Lower leg skin (tissue), 4 donors: ENCODE results near the gene MRPL16. TPM values are rescaled to one million over a fixed set of nuclear protein-coding genes. Genes with fewer than 3 reads are reported as not detected.
"Not testable (repeated sequence)": the region's sequence is repeated elsewhere in the genome, so short reads cannot be mapped to it uniquely, and the experiment has no call there.

Source experiments
- DNase-seq, 2 donors: peaks; one replicate each; pipeline ENCODE4 v3.0.0-alpha.2; 2019; ENCODE audit warnings: low spot score in 2 of 2
- H3K4me3 ChIP-seq: fragments of 200-600 bp; sonication (generic); 2 replicates; pipeline ENCODE4 v1.5.1; 2017; ENCODE audit warnings: mild to moderate bottlenecking, low read depth; ENCODE audit not compliant: poor library complexity, severe bottlenecking
- CTCF ChIP-seq, 3 donors: fragments of 450-650 bp; IDR thresholded peaks; one replicate each; pipeline ENCODE4 v1.5.1; 2016; ENCODE audit warnings: antibody characterized with exemption in 3 of 3, mild to moderate bottlenecking in 3 of 3, moderate library complexity in 2 of 3
- POLR2A ChIP-seq, 2 donors: fragments of 450-650 bp; IDR thresholded peaks; one replicate each; pipeline ENCODE4 v1.6.1; 2016 to 2017; ENCODE audit warnings: antibody characterized with exemption in 2 of 2, mild to moderate bottlenecking in 1 of 2, moderate library complexity in 1 of 2
- WGBS, 2 donors: methylation state at CpG; one replicate each; pipeline ENCODE4 v1.1.5; 2018; 5-methylcytosine and 5-hydroxymethylcytosine counted together
- intact Hi-C: fragments of 100-400 bp; cut with DNase I; formaldehyde crosslinking; loops from one replicate; pipeline ENCODE4 v1.15.0; 2023; ENCODE audit warnings: low total_unique reads
- total RNA-seq, 4 donors: library from RNA; depleted of rRNA; stranded (reverse); fragments of >200 nt; gene quantifications; one replicate each; pipeline ENCODE4 v1.1.0, GENCODE V29; 2016

MRPL16 gene
- total RNA-seq, 4 donors from 2014 or later, result 21.4 to 35.6 (median 28.8) TPM

GRCh38 chr11:59794417-59794816 is 16.2 kb downstream of the MRPL16 start:
- intact Hi-C loops, result no loop called here
- 78 to 90% methylated on average over 3 of the region's 3 CpGs for WGBS, 2 donors
- DNase-seq, result no peak
- no peak overlapping the region for H3K4me3 ChIP-seq
- no peak for TF ChIP-seq CTCF (IDR thresholded peaks at IDR 0.05)
- no peak for TF ChIP-seq POLR2A (IDR thresholded peaks at IDR 0.05)

- DNase-seq, result no peak
- no peak overlapping the region for H3K4me3 ChIP-seq
- TF ChIP-seq POLR2A (IDR thresholded peaks at IDR 0.05) (no peak), CTCF (IDR thresholded peaks at IDR 0.05) (no peak)
- intact Hi-C loops, result no loop called here
- 75% methylated on average over 1 of the region's 1 CpG for WGBS, 2 donors
These were observed 18.1 kb downstream of the MRPL16 start for GRCh38 chr11:59792507-59792906.

- intact Hi-C loops, result no loop called here
- no peak overlapping the region for H3K4me3 ChIP-seq
- DNase-seq, result no peak
- TF ChIP-seq POLR2A (IDR thresholded peaks at IDR 0.05) (no peak), CTCF (IDR thresholded peaks at IDR 0.05) (no peak)
- WGBS, 2 donors, result 80 to 81% methylated on average over 4 of the region's 4 CpGs
These were observed 18.9 kb downstream of the MRPL16 start for GRCh38 chr11:59791639-59792038.

GRCh38 chr11:59787816-59788215 is 22.8 kb downstream of the MRPL16 start:
- no peak overlapping the region for H3K4me3 ChIP-seq
- no peak for DNase-seq
- no peak for TF ChIP-seq POLR2A (IDR thresholded peaks at IDR 0.05)
- intact Hi-C loops, result loop anchor here (5.0 kb wide), 1 partner anchor 441 kb away; no protein-coding TSS in a partner anchor
- WGBS, 2 donors, result 62 to 69% methylated on average over 3 of the region's 3 CpGs

GRCh38 chr11:59787255-59787588 is 23.4 kb downstream of the MRPL16 start:
- no peak overlapping the region for H3K4me3 ChIP-seq
- intact Hi-C loops, result loop anchor here (5.0 kb wide), 1 partner anchor 440 kb away; no protein-coding TSS in a partner anchor
- TF ChIP-seq CTCF (IDR thresholded peaks at IDR 0.05) (no peak), POLR2A (IDR thresholded peaks at IDR 0.05) (no peak)
- WGBS, 2 donors, result 77 to 80% methylated on average over 4 of the region's 4 CpGs
- DNase-seq, result no peak

- WGBS, 2 donors, result 91 to 92% methylated on average over 4 of the region's 4 CpGs
- TF ChIP-seq CTCF (IDR thresholded peaks at IDR 0.05) (no peak), POLR2A (IDR thresholded peaks at IDR 0.05) (no peak)
- intact Hi-C loops, result loop anchor here (5.0 kb wide), 1 partner anchor 439 kb away; no protein-coding TSS in a partner anchor
- DNase-seq, result no peak
- no peak overlapping the region for H3K4me3 ChIP-seq
These were observed 24.8 kb downstream of the MRPL16 start for GRCh38 chr11:59785818-59786217.

GRCh38 chr11:59784441-59784840 is 26.1 kb downstream of the MRPL16 start:
- H3K4me3 ChIP-seq, DNase-seq, intact Hi-C loops: not testable (repeated sequence)
- whole genome bisulfite sequencing, 2 donors, result 78 to 84% methylated on average over 5 of the region's 5 CpGs
